ENCODE data around the gene ISG20L2. TPM values are rescaled to one million over a fixed set of nuclear protein-coding genes. Genes with fewer than 3 reads are reported as not detected.

The ISG20L2 gene
- total and polyA plus RNA-seq, 2 experiments from 2014 or later = 23.1 to 34.9 TPM

- Mint-ChIP-seq H3K36me3 (ENCODE audit: low read depth) (peaks cover 2% of the 10 kb centered on the region; the same call in 1 of the 3 replicates), H3K9me3 (no peaks in the 10 kb centered on the region), H3K27ac (peak overlapping the region; percentile 77), H3K27me3 (ENCODE audit: insufficient read depth, low read depth, poor library complexity) (peaks cover 28% of the 10 kb centered on the region), H3K4me3 (peak overlapping the region; percentile 83), H3K4me1 (peaks cover 69% of the 10 kb centered on the region)
- Histone ChIP-seq H3K27ac (ENCODE audit: low read depth) (peak overlapping the region; percentile 98), H2AFZ (no peak overlapping the region), H3K4me1 (ENCODE audit: insufficient read depth) (peaks cover 76% of the 10 kb centered on the region), H3K4me3 (peak overlapping the region; percentile 67), H3K27me3 (ENCODE audit: insufficient read depth) (peaks cover 26% of the 10 kb centered on the region), H4K20me1 (replicated peaks; ENCODE audit: insufficient read depth) (no peaks in the 10 kb centered on the region; the same call in 1 of the 2 replicates), H3K4me2 (peak overlapping the region; percentile 92), H3K9me2 (ENCODE audit: insufficient read depth) (no peaks in the 10 kb centered on the region), H3K36me3 (ENCODE audit: insufficient read depth) (no peaks in the 10 kb centered on the region), H3K79me2 (replicated peaks; ENCODE audit: insufficient read depth) (peaks cover 13% of the 10 kb centered on the region), H3F3A (replicated peaks; ENCODE audit: low read depth) (peaks cover 33% of the 10 kb centered on the region)
- DNase-seq (ENCODE audit: low spot score) = peak; percentile 92
- ATAC-seq = peak; percentile 23
- TF ChIP-seq CREB1 (CRISPR knock-in tag; IDR thresholded peaks at IDR 0.05; ENCODE audit: low read depth) (peak; percentile 73), ZNF462 (CRISPR knock-in tag; IDR thresholded peaks at IDR 0.05) (0 out of 2 replicates have a peak, but pooled peaks have one; percentile 18), STAT1 (IDR thresholded peaks at IDR 0.05; ENCODE audit: unreplicated experiment) (no peak)
Observed at GRCh38 chr1:156708218-156708661, 20.3 kb downstream of the ISG20L2 start.

GRCh38 chr1:156707417-156708217 is 20.9 kb downstream of the ISG20L2 start:
- Histone ChIP-seq H3K9me2 (ENCODE audit: insufficient read depth) (no peaks in the 10 kb centered on the region), H2AFZ (no peak overlapping the region), H3K4me3 (peak overlapping the region; percentile 67), H3F3A (replicated peaks; ENCODE audit: low read depth) (peaks cover 33% of the 10 kb centered on the region), H3K36me3 (ENCODE audit: insufficient read depth) (no peaks in the 10 kb centered on the region), H3K79me2 (replicated peaks; ENCODE audit: insufficient read depth) (peaks cover 13% of the 10 kb centered on the region), H3K27ac (ENCODE audit: low read depth) (peak overlapping the region; percentile 98), H4K20me1 (replicated peaks; ENCODE audit: insufficient read depth) (no peaks in the 10 kb centered on the region; the same call in 1 of the 2 replicates), H3K4me1 (ENCODE audit: insufficient read depth) (peaks cover 75% of the 10 kb centered on the region), H3K27me3 (ENCODE audit: insufficient read depth) (peaks cover 30% of the 10 kb centered on the region), H3K4me2 (peak overlapping the region; percentile 92)
- peaks cover 72% of the 10 kb centered on the region for H3K4me1 Mint-ChIP-seq
- peak; percentile 15; the same call in 1 of the 2 replicates for TF ChIP-seq ETS1 (IDR thresholded peaks at IDR 0.05)
- TF ChIP-seq ZNF331 (CRISPR knock-in tag; IDR thresholded peaks at IDR 0.05; ENCODE audit: low read depth) = no peak
- peak; percentile 11 for ATAC-seq
- peak overlapping the region; percentile 83 for H3K4me3 Mint-ChIP-seq
- no peaks in the 10 kb centered on the region for H3K9me3 Mint-ChIP-seq
- peaks cover 5% of the 10 kb centered on the region; the same call in 2 of the 3 replicates for H3K36me3 Mint-ChIP-seq (ENCODE audit: low read depth)
- peak; percentile 78 for DNase-seq (ENCODE audit: low spot score)
- peaks cover 28% of the 10 kb centered on the region for H3K27me3 Mint-ChIP-seq (ENCODE audit: insufficient read depth, low read depth, poor library complexity)
- H3K27ac Mint-ChIP-seq = peak overlapping the region; percentile 97

All from GM23338 (cell line).